GM21367 (cell line): ENCODE results near the gene IGFBP4.

Experiments used
- ATAC-seq: cut with Tn5 transposase; IDR thresholded peaks from one replicate; pipeline ENCODE4 v1.9.1; 2021; ENCODE audit not compliant: unreplicated experiment

Gene IGFBP4

DNA sequence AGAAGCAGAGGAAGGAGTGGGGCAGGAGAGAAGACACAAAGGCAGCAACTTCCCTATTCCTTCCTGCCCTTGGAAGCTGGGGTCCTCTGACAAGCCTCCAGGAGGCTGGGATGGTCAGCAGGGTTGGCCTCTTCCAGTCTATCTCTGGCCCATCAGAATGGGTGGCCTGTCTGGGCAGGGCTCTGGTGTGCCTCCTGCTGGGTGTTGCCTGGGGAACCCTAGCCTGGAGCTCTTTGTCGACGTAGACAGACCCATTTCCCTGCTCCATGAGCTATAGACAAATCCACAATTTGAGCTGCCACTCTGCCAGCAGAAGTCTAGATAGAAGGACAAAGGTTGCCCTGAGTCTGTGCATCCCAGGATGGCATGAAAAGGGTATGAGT lies 11.4 kb downstream of the IGFBP4 start:
- ATAC-seq: no peak

GRCh38 chr17:40456396-40456951 lies 13.2 kb downstream of the IGFBP4 start:
- no peak for ATAC-seq

DNA sequence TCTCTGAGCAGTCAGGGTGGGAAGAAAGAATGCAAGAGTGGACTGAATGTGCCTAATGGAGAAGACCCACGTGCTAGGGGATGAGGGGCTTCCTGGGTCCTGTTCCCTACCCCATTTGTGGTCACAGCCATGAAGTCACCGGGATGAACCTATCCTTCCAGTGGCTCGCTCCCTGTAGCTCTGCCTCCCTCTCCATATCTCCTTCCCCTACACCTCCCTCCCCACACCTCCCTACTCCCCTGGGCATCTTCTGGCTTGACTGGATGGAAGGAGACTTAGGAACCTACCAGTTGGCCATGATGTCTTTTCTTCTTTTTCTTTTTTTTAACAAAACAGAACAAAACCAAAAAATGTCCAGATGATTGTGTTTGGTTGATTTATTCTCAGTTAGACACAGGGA lies 14.1 kb downstream of the IGFBP4 start:
- no peak for ATAC-seq

GRCh38 chr17:40457964-40458791 lies 14.9 kb downstream of the IGFBP4 start:
- ATAC-seq: no peak

GRCh38 chr17:40458851-40459482 lies 15.7 kb downstream of the IGFBP4 start:
- ATAC-seq: no peak

DNA sequence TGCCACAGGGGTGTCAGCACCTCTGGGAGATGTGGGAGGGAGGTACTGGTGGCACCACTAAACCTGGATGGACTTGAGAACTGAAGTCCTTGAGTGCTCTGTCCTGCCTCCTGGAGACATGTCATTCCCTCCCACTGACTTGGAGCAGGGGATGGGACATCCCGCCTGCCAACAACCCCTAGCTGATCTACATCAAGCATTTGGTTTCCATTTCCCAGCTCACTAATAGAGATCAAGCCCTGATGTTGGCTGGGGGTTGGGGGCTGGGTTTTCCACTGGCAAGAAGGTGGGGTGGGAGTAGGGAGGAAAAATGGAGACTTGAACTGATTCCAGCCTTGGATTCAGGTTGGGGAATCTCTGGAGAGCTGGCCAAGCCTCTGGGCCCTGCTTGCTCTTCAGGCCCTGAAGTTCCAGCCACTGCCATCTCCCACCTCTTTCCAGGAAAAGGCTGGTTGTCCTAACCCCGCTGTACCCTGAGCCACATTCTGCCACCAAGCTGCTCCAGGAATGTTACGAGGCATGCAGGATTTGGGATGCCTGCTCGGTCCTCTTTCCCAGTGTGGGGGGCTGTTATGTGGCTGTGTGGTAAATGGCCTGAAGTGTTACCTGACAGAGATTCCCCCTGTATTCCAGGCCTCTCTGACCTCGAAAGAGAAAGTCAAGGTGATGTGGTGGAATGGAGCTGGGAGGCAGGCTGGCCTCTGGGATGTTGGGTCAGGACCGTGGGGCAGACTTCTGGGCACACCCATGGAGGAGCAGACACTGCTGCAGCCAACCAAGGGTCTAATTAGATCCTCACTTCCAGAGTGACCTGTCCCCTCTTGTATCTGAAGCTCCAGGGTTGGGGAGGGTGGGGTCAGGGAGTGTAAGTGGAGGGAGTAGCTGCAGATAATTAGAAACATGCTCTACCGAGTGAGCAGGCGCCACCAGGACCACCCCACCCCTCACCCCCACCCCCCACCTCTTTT lies 16.7 kb downstream of the IGFBP4 start:
- ATAC-seq: no peak

DNA sequence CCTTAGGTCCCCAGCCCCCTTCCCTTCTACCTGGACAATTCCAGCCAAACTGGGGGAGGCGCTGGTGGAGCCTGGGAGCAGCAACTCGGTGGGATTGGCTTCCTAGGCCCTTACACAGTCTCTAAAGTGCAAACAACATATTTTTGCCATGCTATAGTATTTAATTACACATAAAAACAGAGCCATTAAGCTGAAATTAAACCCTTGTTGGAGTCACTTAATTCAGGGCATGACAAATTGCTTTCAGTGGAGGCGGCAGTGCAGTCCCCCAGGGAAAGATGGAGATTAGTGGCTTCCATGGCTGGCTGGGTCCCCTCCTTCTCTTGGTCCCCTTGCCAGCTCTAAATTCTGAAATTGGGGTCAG lies 17.3 kb downstream of the IGFBP4 start:
- ATAC-seq: no peak

DNA sequence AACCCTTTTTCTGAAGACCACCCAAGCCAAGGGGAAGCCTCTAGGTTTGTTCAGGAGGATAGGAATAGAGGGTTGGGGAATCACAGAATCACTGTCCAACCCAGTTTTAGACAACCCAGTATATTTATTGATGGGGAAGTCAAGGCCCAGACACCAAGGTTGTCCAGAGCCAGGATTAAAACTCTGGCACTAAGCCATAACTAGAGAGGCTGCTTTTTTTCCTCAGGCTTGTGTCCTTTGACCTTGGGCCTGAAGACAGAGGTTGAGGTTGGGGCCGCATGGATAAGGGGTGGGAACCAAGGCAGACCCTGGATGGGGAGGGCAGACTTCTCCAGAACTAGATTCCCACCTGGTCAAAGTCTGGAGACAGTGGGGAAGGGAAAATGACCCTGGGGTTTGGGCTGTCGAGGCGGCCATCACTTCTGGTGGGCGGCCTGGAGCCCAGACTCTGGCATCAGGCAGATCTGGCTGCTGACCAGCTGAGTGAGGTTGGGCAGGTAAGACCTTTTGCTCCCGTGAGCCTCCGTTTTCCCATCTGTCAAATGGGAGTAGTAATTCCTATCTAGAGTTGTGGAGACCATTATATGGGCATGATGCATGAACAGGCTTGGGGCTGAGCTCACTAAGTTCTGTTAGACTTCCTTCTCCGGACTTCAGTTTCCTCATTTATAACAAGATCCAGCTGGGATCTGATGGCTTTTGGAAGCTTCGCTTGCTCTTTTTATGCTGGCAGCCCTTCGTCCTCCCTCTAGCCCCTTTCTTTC lies 17.9 kb downstream of the IGFBP4 start:
- ATAC-seq: no peak

GRCh38 chr17:40461732-40462342 lies 18.6 kb downstream of the IGFBP4 start:
- ATAC-seq: no peak

- ATAC-seq: no peak
Measured at GRCh38 chr17:40462343-40463121, 19.3 kb downstream of the IGFBP4 start.

DNA sequence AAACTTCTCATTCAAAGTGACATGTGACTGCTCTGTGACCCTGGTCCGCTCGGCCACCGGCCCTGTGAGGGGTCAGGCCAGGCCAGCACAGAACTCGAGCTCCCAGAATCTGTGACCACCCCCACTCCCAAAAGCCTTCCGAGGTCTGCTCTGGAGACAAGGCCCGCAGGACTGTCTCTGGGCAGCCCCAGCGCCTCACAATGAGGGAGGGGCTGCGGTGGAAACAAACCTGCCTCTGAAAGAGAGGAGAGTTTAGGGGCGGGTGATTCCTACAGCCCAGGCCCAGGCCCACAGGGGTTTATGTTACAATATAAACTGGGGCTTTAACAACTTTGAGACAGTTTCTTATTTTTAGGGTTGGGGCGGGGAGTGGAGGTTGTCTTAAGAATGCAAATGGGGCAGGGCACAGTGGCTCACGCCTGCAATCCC lies 19.9 kb downstream of the IGFBP4 start:
- ATAC-seq: no peak

- ATAC-seq: no peak
Measured at GRCh38 chr17:40464392-40464855, 21.2 kb downstream of the IGFBP4 start.

- no peak for ATAC-seq
Measured at GRCh38 chr17:40466298-40466971, 23.2 kb downstream of the IGFBP4 start.

DNA sequence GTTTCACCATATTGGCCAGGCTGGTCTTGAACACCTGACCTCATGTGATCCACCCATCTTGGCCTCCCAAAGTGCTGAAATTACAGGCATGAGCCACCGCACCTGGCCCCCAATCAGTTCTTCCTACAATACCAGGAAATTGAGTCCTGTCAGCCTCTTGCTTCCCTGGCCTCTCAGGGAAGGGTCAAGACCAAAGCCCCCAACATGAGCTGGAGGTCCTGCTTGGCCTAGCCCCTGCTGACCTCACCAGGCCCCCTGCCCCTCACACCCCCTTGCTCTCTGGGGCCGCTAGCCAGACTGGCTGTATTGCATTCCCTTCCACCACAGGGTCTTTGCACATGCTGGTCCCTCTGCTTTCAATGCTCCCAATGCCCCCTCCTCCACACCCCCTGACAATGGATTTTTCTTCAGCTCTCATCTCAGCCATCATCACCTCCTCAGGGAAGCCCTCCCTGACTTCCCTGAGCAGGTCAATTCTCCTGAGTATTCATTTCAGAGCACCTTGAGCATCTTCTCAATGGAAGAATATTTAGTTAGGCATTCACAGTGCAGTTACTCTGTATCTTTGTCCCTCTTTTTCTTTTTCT lies 24.1 kb downstream of the IGFBP4 start:
- ATAC-seq: no peak

GRCh38 chr17:40468560-40468959 lies 25.3 kb downstream of the IGFBP4 start:
- ATAC-seq: no peak

DNA sequence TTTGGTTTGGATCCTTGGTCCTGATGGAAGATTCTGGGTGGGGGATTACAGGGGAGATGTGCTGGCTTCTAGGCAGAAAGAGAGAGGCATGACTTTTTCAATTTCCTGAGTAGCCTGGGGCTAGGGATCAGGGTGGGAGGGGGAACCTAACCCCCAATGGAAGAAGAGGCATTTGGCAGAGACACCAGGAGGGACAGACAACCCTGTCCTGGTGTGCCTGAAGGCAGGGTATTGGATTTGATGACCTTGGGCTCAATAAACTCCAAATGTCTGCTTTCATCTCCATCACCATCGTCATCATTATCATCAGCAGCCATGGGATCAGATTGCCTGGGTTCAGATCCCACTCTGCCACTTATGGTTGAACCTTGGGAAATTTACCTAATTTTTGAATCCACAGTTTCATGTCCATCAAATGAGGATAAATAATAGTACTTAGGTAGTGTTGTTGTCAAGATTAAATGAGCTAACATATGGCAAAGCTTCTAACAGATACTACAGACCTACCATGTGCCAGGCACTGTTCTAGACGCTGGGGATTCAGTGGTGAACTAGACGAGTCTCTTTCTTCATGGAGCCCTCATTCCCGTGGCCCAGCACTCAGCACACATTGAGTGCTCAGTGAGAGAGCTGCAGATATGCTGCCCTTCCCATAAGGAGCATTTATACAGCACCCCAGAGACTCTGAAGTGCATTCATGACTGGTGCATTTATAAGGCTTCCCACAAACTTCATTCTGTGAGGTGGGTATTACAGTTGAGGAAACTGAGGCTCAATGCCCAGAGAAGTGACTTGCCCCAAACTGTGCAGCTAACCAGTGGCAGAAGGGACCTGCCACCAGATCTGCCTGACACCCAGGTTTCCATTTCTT lies 26.8 kb downstream of the IGFBP4 start:
- no peak for ATAC-seq
